Sigmoid colon (tissue), 4 donors: ENCODE data around the gene PMM2.

ENCODE experiments used
- POLR2AphosphoS5 ChIP-seq, 4 donors: sonication (generic); formaldehyde crosslinking; IDR thresholded peaks; one replicate each; pipeline ENCODE4 v1.6.1; 2017; ENCODE audit warnings: antibody characterized with exemption in 4 of 4
- TF ChIP-seq, protein P1 (sequence below), 4 experiments: fragments of 450-650 bp in 3 of 4; fragments of 200-600 bp in 1 of 4; IDR thresholded peaks; one replicate each; pipeline ENCODE4 v1.5.1; 2016 to 2019; ENCODE audit warnings: antibody characterized with exemption in 4 of 4, mild to moderate bottlenecking in 3 of 4, moderate library complexity in 2 of 4

DNA sequence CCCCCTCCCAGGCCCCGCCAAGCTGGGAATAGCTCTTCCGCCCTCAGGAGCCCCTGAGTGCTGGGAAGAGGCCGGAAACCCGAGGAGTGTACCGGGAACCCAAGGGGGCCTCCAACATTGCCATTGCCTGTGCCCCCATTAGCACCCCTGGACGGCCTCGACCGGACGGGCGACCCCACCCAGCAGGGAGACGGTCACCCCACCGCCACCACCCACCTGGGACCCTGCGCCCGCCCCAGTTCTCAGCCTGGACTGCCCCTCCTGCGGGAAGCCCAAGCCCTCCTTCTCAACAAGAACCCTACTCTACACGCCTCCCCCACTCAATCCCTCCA is 69.2 kb downstream of the PMM2 start:
- TF ChIP-seq, protein P1, sequence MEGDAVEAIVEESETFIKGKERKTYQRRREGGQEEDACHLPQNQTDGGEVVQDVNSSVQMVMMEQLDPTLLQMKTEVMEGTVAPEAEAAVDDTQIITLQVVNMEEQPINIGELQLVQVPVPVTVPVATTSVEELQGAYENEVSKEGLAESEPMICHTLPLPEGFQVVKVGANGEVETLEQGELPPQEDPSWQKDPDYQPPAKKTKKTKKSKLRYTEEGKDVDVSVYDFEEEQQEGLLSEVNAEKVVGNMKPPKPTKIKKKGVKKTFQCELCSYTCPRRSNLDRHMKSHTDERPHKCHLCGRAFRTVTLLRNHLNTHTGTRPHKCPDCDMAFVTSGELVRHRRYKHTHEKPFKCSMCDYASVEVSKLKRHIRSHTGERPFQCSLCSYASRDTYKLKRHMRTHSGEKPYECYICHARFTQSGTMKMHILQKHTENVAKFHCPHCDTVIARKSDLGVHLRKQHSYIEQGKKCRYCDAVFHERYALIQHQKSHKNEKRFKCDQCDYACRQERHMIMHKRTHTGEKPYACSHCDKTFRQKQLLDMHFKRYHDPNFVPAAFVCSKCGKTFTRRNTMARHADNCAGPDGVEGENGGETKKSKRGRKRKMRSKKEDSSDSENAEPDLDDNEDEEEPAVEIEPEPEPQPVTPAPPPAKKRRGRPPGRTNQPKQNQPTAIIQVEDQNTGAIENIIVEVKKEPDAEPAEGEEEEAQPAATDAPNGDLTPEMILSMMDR (IDR thresholded peaks at IDR 0.05): no peak
- TF ChIP-seq POLR2AphosphoS5 (IDR thresholded peaks at IDR 0.05): no peak
